ENCODE results near the gene SALL3. TPM values are rescaled to one million over a fixed set of nuclear protein-coding genes. Genes with fewer than 3 reads are reported as not detected.

The SALL3 gene
- total and polyA plus RNA-seq, 2 of the 13 experiments (the other 11 are each of a cell fraction or from before 2014, with no cell fraction given), result not detected

DNA sequence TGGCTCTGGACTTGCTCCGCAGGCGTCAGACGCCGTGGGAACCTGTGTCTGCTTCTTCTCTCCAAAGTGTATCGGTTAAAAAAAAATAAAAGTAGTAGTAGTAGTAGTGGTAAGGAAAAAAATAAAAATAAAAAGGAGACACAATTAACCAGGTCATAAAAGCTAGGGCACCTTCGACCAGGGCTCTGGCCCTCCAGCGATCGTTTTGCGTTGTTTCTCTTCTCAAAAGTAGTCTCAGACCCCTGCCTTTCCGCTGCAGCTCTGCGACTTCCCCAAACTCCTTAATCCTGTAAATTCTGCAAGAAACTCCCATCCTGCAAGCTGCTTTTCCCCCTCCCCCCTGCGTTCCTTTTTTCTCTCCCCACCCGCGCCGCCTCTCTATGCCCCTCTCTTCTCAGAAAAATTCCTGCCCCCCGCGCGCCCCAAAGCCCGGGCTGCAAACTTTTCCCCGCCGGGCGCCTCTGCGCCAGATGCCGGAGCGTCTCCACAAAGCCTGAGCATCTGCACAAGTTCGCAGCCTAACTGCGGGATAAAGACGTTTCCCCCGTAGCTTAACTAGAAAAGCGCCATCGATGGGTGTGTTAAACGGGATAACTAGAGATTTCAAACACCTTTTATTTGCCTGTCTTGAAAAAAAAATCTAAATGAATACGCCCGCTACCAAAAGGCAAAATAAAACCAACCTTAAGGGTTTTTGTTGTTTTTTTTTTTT is 1.8 kb upstream of the SALL3 start (continued):
- TF ChIP-seq, protein P1, sequence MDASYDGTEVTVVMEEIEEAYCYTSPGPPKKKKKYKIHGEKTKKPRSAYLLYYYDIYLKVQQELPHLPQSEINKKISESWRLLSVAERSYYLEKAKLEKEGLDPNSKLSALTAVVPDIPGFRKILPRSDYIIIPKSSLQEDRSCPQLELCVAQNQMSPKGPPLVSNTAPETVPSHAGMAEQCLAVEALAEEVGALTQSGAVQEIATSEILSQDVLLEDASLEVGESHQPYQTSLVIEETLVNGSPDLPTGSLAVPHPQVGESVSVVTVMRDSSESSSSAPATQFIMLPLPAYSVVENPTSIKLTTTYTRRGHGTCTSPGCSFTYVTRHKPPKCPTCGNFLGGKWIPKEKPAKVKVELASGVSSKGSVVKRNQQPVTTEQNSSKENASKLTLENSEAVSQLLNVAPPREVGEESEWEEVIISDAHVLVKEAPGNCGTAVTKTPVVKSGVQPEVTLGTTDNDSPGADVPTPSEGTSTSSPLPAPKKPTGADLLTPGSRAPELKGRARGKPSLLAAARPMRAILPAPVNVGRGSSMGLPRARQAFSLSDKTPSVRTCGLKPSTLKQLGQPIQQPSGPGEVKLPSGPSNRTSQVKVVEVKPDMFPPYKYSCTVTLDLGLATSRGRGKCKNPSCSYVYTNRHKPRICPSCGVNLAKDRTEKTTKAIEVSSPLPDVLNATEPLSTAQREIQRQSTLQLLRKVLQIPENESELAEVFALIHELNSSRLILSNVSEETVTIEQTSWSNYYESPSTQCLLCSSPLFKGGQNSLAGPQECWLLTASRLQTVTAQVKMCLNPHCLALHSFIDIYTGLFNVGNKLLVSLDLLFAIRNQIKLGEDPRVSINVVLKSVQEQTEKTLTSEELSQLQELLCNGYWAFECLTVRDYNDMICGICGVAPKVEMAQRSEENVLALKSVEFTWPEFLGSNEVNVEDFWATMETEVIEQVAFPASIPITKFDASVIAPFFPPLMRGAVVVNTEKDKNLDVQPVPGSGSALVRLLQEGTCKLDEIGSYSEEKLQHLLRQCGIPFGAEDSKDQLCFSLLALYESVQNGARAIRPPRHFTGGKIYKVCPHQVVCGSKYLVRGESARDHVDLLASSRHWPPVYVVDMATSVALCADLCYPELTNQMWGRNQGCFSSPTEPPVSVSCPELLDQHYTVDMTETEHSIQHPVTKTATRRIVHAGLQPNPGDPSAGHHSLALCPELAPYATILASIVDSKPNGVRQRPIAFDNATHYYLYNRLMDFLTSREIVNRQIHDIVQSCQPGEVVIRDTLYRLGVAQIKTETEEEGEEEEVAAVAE (CRISPR knock-in tag; IDR thresholded peaks at IDR 0.05; ENCODE audit: borderline replicate concordance), result no peak
- no peak for TF ChIP-seq ZSCAN30 (CRISPR knock-in tag; IDR thresholded peaks at IDR 0.05)
- TF ChIP-seq ZFP90 (CRISPR knock-in tag; IDR thresholded peaks at IDR 0.05; ENCODE audit: borderline replicate concordance), result no peak
- TF ChIP-seq, protein P2, sequence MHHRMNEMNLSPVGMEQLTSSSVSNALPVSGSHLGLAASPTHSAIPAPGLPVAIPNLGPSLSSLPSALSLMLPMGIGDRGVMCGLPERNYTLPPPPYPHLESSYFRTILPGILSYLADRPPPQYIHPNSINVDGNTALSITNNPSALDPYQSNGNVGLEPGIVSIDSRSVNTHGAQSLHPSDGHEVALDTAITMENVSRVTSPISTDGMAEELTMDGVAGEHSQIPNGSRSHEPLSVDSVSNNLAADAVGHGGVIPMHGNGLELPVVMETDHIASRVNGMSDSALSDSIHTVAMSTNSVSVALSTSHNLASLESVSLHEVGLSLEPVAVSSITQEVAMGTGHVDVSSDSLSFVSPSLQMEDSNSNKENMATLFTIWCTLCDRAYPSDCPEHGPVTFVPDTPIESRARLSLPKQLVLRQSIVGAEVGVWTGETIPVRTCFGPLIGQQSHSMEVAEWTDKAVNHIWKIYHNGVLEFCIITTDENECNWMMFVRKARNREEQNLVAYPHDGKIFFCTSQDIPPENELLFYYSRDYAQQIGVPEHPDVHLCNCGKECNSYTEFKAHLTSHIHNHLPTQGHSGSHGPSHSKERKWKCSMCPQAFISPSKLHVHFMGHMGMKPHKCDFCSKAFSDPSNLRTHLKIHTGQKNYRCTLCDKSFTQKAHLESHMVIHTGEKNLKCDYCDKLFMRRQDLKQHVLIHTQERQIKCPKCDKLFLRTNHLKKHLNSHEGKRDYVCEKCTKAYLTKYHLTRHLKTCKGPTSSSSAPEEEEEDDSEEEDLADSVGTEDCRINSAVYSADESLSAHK (CRISPR knock-in tag; IDR thresholded peaks at IDR 0.05; ENCODE audit: borderline replicate concordance), result no peak
- TF ChIP-seq HOXA3 (CRISPR knock-in tag; IDR thresholded peaks at IDR 0.05), result no peak
- no peak for TF ChIP-seq ZNF782 (CRISPR knock-in tag; IDR thresholded peaks at IDR 0.05; ENCODE audit: borderline replicate concordance)
- TF ChIP-seq ZNF121 (CRISPR knock-in tag; IDR thresholded peaks at IDR 0.05), result no peak
- TF ChIP-seq, protein P3, sequence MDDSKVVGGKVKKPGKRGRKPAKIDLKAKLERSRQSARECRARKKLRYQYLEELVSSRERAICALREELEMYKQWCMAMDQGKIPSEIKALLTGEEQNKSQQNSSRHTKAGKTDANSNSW (CRISPR knock-in tag; IDR thresholded peaks at IDR 0.05; ENCODE audit: borderline replicate concordance), result no peak
- no peak for TF ChIP-seq TSC22D2 (CRISPR knock-in tag; IDR thresholded peaks at IDR 0.05; ENCODE audit: borderline replicate concordance)
- no peak for TF ChIP-seq TOPORS (CRISPR knock-in tag; IDR thresholded peaks at IDR 0.05)
- TF ChIP-seq ZNF383 (CRISPR knock-in tag; IDR thresholded peaks at IDR 0.05; ENCODE audit: borderline replicate concordance), result no peak
- TF ChIP-seq ZNF333 (CRISPR knock-in tag; IDR thresholded peaks at IDR 0.05; ENCODE audit: borderline replicate concordance), result no peak
- no peak for TF ChIP-seq CEBPB (IDR thresholded peaks at IDR 0.05; ENCODE audit: borderline replicate concordance, low read depth, low read length)
- no peak for TF ChIP-seq KDM3A (CRISPR knock-in tag; IDR thresholded peaks at IDR 0.05; ENCODE audit: low read depth)
